Activated naive CD8-positive, alpha-beta T cell treated with anti-CD3 and anti-CD28 coated beads, Interleukin-2, amount 50 U/mL, for 24 hours (primary cell): ENCODE data around the gene PPP1R7.
"Not testable (repeated sequence)": the region's sequence is repeated elsewhere in the genome, so short reads cannot be mapped to it uniquely, and the experiment has no call there.

Source experiments
- ATAC-seq: fragments of 150-1000 bp; cut with Tn5 transposase; one replicate; pipeline ENCODE4 v1.10.0; 2021
- DNase-seq: peaks from one replicate; pipeline ENCODE4 v3.0.0; 2021
- H3K27ac Mint-ChIP-seq: one replicate; pipeline ENCODE4 v1.8.0; 2021; ENCODE audit warnings: mild to moderate bottlenecking, mixed read lengths
- H3K27me3 Mint-ChIP-seq: one replicate; pipeline ENCODE4 v1.8.0; 2021; ENCODE audit warnings: mixed read lengths
- H3K36me3 Mint-ChIP-seq: one replicate; pipeline ENCODE4 v1.8.0; 2021; ENCODE audit warnings: low read depth, mixed read lengths
- H3K4me1 Mint-ChIP-seq: one replicate; pipeline ENCODE4 v1.8.0; 2021; ENCODE audit warnings: mixed read lengths
- H3K4me3 Mint-ChIP-seq: one replicate; pipeline ENCODE4 v1.8.0; 2021; ENCODE audit warnings: mild to moderate bottlenecking, moderate library complexity, mixed read lengths
- H3K9me3 Mint-ChIP-seq: one replicate; pipeline ENCODE4 v1.8.0; 2021; ENCODE audit warnings: mixed read lengths

PPP1R7 gene

GRCh38 chr2:241183221-241183620 lies 33.0 kb downstream of the PPP1R7 start:
- Mint-ChIP-seq H3K27me3 (no peaks in the 10 kb centered on the region), H3K9me3 (no peaks in the 10 kb centered on the region), H3K27ac (no peak overlapping the region), H3K36me3 (peaks cover 12% of the 10 kb centered on the region), H3K4me3 (no peak overlapping the region), H3K4me1 (peaks cover 6% of the 10 kb centered on the region)
- no peak for DNase-seq
- no peak for ATAC-seq

- DNase-seq (no peak), ATAC-seq (no peak)
- no peak overlapping the region for H3K4me3 Mint-ChIP-seq
Measured at GRCh38 chr2:241184901-241185300, 34.6 kb downstream of the PPP1R7 start.

GRCh38 chr2:241185961-241186360 lies 35.7 kb downstream of the PPP1R7 start:
- DNase-seq (no peak), ATAC-seq (no peak)
- Mint-ChIP-seq H3K9me3 (no peaks in the 10 kb centered on the region), H3K4me1 (no peaks in the 10 kb centered on the region), H3K27me3 (no peaks in the 10 kb centered on the region), H3K27ac (no peak overlapping the region), H3K4me3 (no peak overlapping the region), H3K36me3 (peaks cover 3% of the 10 kb centered on the region)

More at GRCh38 chr2:241184901-241185300, 34.6 kb downstream of the PPP1R7 start:
- Mint-ChIP-seq H3K36me3 (peaks cover 3% of the 10 kb centered on the region), H3K4me1 (no peaks in the 10 kb centered on the region), H3K27me3 (no peaks in the 10 kb centered on the region), H3K27ac (no peak overlapping the region), H3K9me3 (no peaks in the 10 kb centered on the region)

- Mint-ChIP-seq H3K4me1 (no peaks in the 10 kb centered on the region), H3K27me3 (no peaks in the 10 kb centered on the region)
Measured at GRCh38 chr2:241187101-241187917, 37.0 kb downstream of the PPP1R7 start.

GRCh38 chr2:241187918-241188234 lies 37.6 kb downstream of the PPP1R7 start:
- no peaks in the 10 kb centered on the region for H3K9me3 Mint-ChIP-seq
- H3K27me3 Mint-ChIP-seq, result no peaks in the 10 kb centered on the region
- no peaks in the 10 kb centered on the region for H3K4me1 Mint-ChIP-seq

More at GRCh38 chr2:241187101-241187917, 37.0 kb downstream of the PPP1R7 start:
- DNase-seq (no peak), ATAC-seq (no peak)
- peaks cover 3% of the 10 kb centered on the region for H3K36me3 Mint-ChIP-seq
- no peak overlapping the region for H3K4me3 Mint-ChIP-seq
- H3K27ac Mint-ChIP-seq, result no peak overlapping the region
- no peaks in the 10 kb centered on the region for H3K9me3 Mint-ChIP-seq

GRCh38 chr2:241188361-241189092 lies 38.3 kb downstream of the PPP1R7 start, which contains the start of gene ANO7:
ANO7 (plus strand) TSS chr2:241188677; CDS start chr2:241190064, 1,387 bp downstream.
- Mint-ChIP-seq H3K4me1 (no peaks in the 10 kb centered on the region), H3K4me3 (no peak within 1 kb of the TSS), H3K9me3 (no peaks in the 10 kb centered on the region)

More at GRCh38 chr2:241187918-241188234, 37.6 kb downstream of the PPP1R7 start:
- ATAC-seq (no peak), DNase-seq (no peak)
- Mint-ChIP-seq H3K4me3 (no peak overlapping the region), H3K36me3 (peaks cover 3% of the 10 kb centered on the region), H3K27ac (no peak overlapping the region)

GRCh38 chr2:241189093-241189855 lies 39.0 kb downstream of the PPP1R7 start:
- H3K27me3 Mint-ChIP-seq, result no peaks in the 10 kb centered on the region

More at GRCh38 chr2:241188361-241189092, 38.3 kb downstream of the PPP1R7 start, which contains the start of gene ANO7:
- ATAC-seq (no peak), DNase-seq (no peak)
- Mint-ChIP-seq H3K36me3 (peaks cover 3% of the 10 kb centered on the region), H3K27ac (no peak within 1 kb of the TSS), H3K27me3 (no peaks in the 10 kb centered on the region)

GRCh38 chr2:241189856-241190201 lies 39.6 kb downstream of the PPP1R7 start:
- Mint-ChIP-seq H3K27ac (no peak overlapping the region), H3K9me3 (no peaks in the 10 kb centered on the region), H3K4me3 (no peak overlapping the region), H3K4me1 (no peaks in the 10 kb centered on the region), H3K36me3 (peaks cover 3% of the 10 kb centered on the region), H3K27me3 (no peaks in the 10 kb centered on the region)
- no peak for DNase-seq
- ATAC-seq, result no peak

More at GRCh38 chr2:241189093-241189855, 39.0 kb downstream of the PPP1R7 start:
- no peak overlapping the region for H3K27ac Mint-ChIP-seq
- no peak for ATAC-seq
- no peaks in the 10 kb centered on the region for H3K4me1 Mint-ChIP-seq
- no peak overlapping the region for H3K4me3 Mint-ChIP-seq
- no peak for DNase-seq
- no peaks in the 10 kb centered on the region for H3K9me3 Mint-ChIP-seq
- peaks cover 3% of the 10 kb centered on the region for H3K36me3 Mint-ChIP-seq

- Mint-ChIP-seq H3K4me1 (no peaks in the 10 kb centered on the region), H3K9me3 (no peaks in the 10 kb centered on the region), H3K4me3 (no peak overlapping the region), H3K27me3 (no peaks in the 10 kb centered on the region), H3K27ac (no peak overlapping the region), H3K36me3 (no peaks in the 10 kb centered on the region)
- peak; percentile 27 for ATAC-seq
- DNase-seq, result no peak
Measured at GRCh38 chr2:241190291-241190981, 40.2 kb downstream of the PPP1R7 start.

GRCh38 chr2:241191081-241191480 lies 40.8 kb downstream of the PPP1R7 start:
- H3K27ac Mint-ChIP-seq, result no peak overlapping the region
- ATAC-seq (no peak), DNase-seq (no peak)
- no peaks in the 10 kb centered on the region for H3K4me1 Mint-ChIP-seq
- no peak overlapping the region for H3K4me3 Mint-ChIP-seq
- no peaks in the 10 kb centered on the region for H3K36me3 Mint-ChIP-seq
- no peaks in the 10 kb centered on the region for H3K27me3 Mint-ChIP-seq
- H3K9me3 Mint-ChIP-seq, result no peaks in the 10 kb centered on the region

GRCh38 chr2:241193271-241193670 lies 43.0 kb downstream of the PPP1R7 start:
- no peak overlapping the region for H3K27ac Mint-ChIP-seq
- DNase-seq (no peak), ATAC-seq (no peak)
- H3K4me3 Mint-ChIP-seq, result no peak overlapping the region
- H3K27me3 Mint-ChIP-seq, result no peaks in the 10 kb centered on the region
- no peaks in the 10 kb centered on the region for H3K36me3 Mint-ChIP-seq
- no peaks in the 10 kb centered on the region for H3K9me3 Mint-ChIP-seq
- H3K4me1 Mint-ChIP-seq, result no peaks in the 10 kb centered on the region

GRCh38 chr2:241194811-241195210 lies 44.5 kb downstream of the PPP1R7 start:
- Mint-ChIP-seq H3K4me1 (no peaks in the 10 kb centered on the region), H3K4me3 (no peak overlapping the region), H3K27ac (no peak overlapping the region), H3K27me3 (no peaks in the 10 kb centered on the region), H3K36me3 (no peaks in the 10 kb centered on the region), H3K9me3 (no peaks in the 10 kb centered on the region)
- DNase-seq (no peak), ATAC-seq (no peak)

- H3K27ac Mint-ChIP-seq, result no peak overlapping the region
- H3K9me3 Mint-ChIP-seq, result no peaks in the 10 kb centered on the region
- no peaks in the 10 kb centered on the region for H3K27me3 Mint-ChIP-seq
- H3K4me1 Mint-ChIP-seq, result no peaks in the 10 kb centered on the region
- DNase-seq, result no peak
- no peak for ATAC-seq
- no peaks in the 10 kb centered on the region for H3K36me3 Mint-ChIP-seq
- no peak overlapping the region for H3K4me3 Mint-ChIP-seq
Measured at GRCh38 chr2:241195506-241196130, 45.4 kb downstream of the PPP1R7 start.

GRCh38 chr2:241197246-241197645 lies 47.0 kb downstream of the PPP1R7 start:
- not testable (repeated sequence) for DNase-seq, H3K4me3 Mint-ChIP-seq, H3K9me3 Mint-ChIP-seq, H3K36me3 Mint-ChIP-seq, H3K4me1 Mint-ChIP-seq, H3K27me3 Mint-ChIP-seq, H3K27ac Mint-ChIP-seq, ATAC-seq
